ENCODE results near the gene PNMA8A. TPM values are rescaled to one million over a fixed set of nuclear protein-coding genes. Genes with fewer than 3 reads are reported as not detected.

PNMA8A gene
- total and polyA plus RNA-seq, 2 of the 8 experiments (the other 6 are each of a cell fraction or from before 2014, with no cell fraction given), result 10.0 to 22.8 TPM

GRCh38 chr19:46456930-46457329 is 14.4 kb downstream of the PNMA8A start:
- Histone ChIP-seq H2BK120ac (replicated peaks; ENCODE audit: low read depth, low read length) (no peak overlapping the region), H3K79me1 (ENCODE audit: low read depth, low read length) (no peaks in the 10 kb centered on the region), H3K79me2 (ENCODE audit: control insufficient read depth in 1 of 2, insufficient read depth in 2 of 2, low read length in 2 of 2) (no peaks in the 10 kb centered on the region), H4K8ac (ENCODE audit: extremely low read depth, insufficient read depth, low read length) (no peak overlapping the region), H4K20me1 (replicated peaks in 1 of 2; ENCODE audit: control insufficient read depth in 1 of 2, insufficient read depth in 2 of 2, low read length in 2 of 2) (no peaks in the 10 kb centered on the region), H4K91ac (replicated peaks; ENCODE audit: insufficient read length, low read length) (no peak overlapping the region), H3K9me3 (ENCODE audit: insufficient read depth in 2 of 2, low read depth in 1 of 2, low read length in 1 of 2) (no peaks in the 10 kb centered on the region), H3K4me2 (ENCODE audit: insufficient read depth in 1 of 2, low read depth in 2 of 2, low read length in 2 of 2) (no peak overlapping the region), H2BK20ac (ENCODE audit: low read length) (no peak overlapping the region), H3K14ac (ENCODE audit: insufficient read length) (no peak overlapping the region), H3K9ac (replicated peaks in 1 of 4; ENCODE audit: extremely low read depth in 1 of 4, low read depth in 3 of 4, low read length in 3 of 4) (no peak overlapping the region), H3K23ac (ENCODE audit: insufficient read length) (no peak overlapping the region), H3K27ac (ENCODE audit: low read depth, low read length) (no peak overlapping the region), H3K4me1 (replicated peaks in 1 of 4; ENCODE audit: control insufficient read depth in 3 of 4, insufficient read depth in 4 of 4, low read length in 3 of 4) (no peaks in the 10 kb centered on the region), H2BK12ac (ENCODE audit: low read depth, low read length) (no peak overlapping the region), H2BK15ac (ENCODE audit: low read length) (no peak overlapping the region), H3K23me2 (ENCODE audit: low read depth, low read length) (no peaks in the 10 kb centered on the region), H3K18ac (ENCODE audit: extremely low read depth, low read length) (no peak overlapping the region), H3K4ac (replicated peaks; ENCODE audit: insufficient read length, low read depth, low read length) (no peak overlapping the region), H3K56ac (replicated peaks; ENCODE audit: insufficient read length, low read depth, low read length) (no peak overlapping the region), H4K5ac (ENCODE audit: insufficient read length, low read depth, low read length) (no peak overlapping the region), H3K27me3 (replicated peaks in 1 of 4; ENCODE audit: control insufficient read depth in 3 of 4, extremely low read depth in 1 of 4, insufficient read depth in 3 of 4, low read length in 3 of 4) (no peaks in the 10 kb centered on the region), H2BK5ac (ENCODE audit: low read depth, low read length) (no peak overlapping the region), H2AK5ac (ENCODE audit: low read depth, low read length) (no peak overlapping the region), H2AFZ (ENCODE audit: low read length) (no peak overlapping the region), H3K36me3 (ENCODE audit: control insufficient read depth in 2 of 4, insufficient read depth in 4 of 4, low read length in 3 of 4) (no peaks in the 10 kb centered on the region), H3K4me3 (ENCODE audit: extremely low read depth in 1 of 4, insufficient read depth in 2 of 4, low read depth in 3 of 4, low read length in 4 of 4) (no peak overlapping the region)
- POLR2A ChIA-PET (ENCODE audit: partially characterized antibody), result interaction anchor here (1.1 kb wide), 2 partner anchors 9 to 12 kb away, joined by 3 to 4 read pairs; no protein-coding TSS in a partner anchor
- CTCF ChIA-PET (ENCODE audit: partially characterized antibody), result interaction anchor here (0.6 to 1.3 kb wide), 7 partner anchors 24 to 174 kb away, joined by 3 to 5 read pairs (median 3); partner anchors contain the start of gene CCDC8
- FAIRE-seq (no peak), DNase-seq (ENCODE audit: low read depth in 1 of 2, low spot score in 2 of 2) (no peak)
- WGBS, 2 experiments (ENCODE audit: extremely low coverage in 1 of 2, insufficient coverage in 1 of 2, insufficient read length in 1 of 2, insufficient replicate concordance in 2 of 2, low coverage in 1 of 2, low lambda C conversion rate in 2 of 2, missing lambda C conversion rate in 1 of 2), result 86% methylated on average over 5 of the region's 5 CpGs; no CpG with 5 or more reads in 1 of the 2 experiments
- TF ChIP-seq EP300 (IDR thresholded peaks at IDR 0.05; ENCODE audit: borderline replicate concordance in 1 of 2, low read depth in 2 of 2, low read length in 2 of 2) (no peak), TEAD4 (IDR thresholded peaks at IDR 0.05; ENCODE audit: low read depth, low read length) (no peak), CTCF (IDR thresholded peaks at IDR 0.05; ENCODE audit: control extremely low read depth in 1 of 3, insufficient read depth in 1 of 3, low read depth in 1 of 3, low read length in 3 of 3) (no peak), SUZ12 (IDR thresholded peaks at IDR 0.05; ENCODE audit: low read length) (no peak), CBX5 (IDR thresholded peaks at IDR 0.05; ENCODE audit: low read depth, low read length) (no peak), KDM1A (IDR thresholded peaks at IDR 0.05; ENCODE audit: borderline replicate concordance, low read length) (no peak), TBP (IDR thresholded peaks at IDR 0.05; ENCODE audit: low read depth, low read length) (no peak), SP2 (IDR thresholded peaks at IDR 0.05; ENCODE audit: low read length) (no peak), RNF2 (IDR thresholded peaks at IDR 0.05; ENCODE audit: borderline replicate concordance, low read depth, low read length, missing control alignments, poor library complexity, severe bottlenecking) (no peak)

All from H1 (cell line).